Mesendoderm (in vitro differentiated cells): ENCODE results near the gene ABLIM1.
A peak's percentile ranks its signal among the peaks of the same experiment; 100 is the strongest.

Experiments
- DNase-seq: peaks from one replicate; pipeline ENCODE4 v3.0.0; 2013
- H2AK5ac ChIP-seq: 2 replicates; pipeline ENCODE4 v1.6.1; 2013; ENCODE audit warnings: low read length, inconsistent platforms
- H2BK120ac ChIP-seq: 2 replicates; pipeline ENCODE4 v1.6.1; 2013; ENCODE audit warnings: low read depth, mild to moderate bottlenecking, low read length, moderate library complexity, mixed read lengths
- H2BK15ac ChIP-seq: replicated peaks from 2 replicates; pipeline ENCODE4 v1.6.1; 2013; ENCODE audit warnings: low read depth, mild to moderate bottlenecking, moderate library complexity
- H2BK5ac ChIP-seq: 2 replicates; pipeline ENCODE4 v1.6.1; 2013; ENCODE audit warnings: low read length, inconsistent platforms
- H3K18ac ChIP-seq: 2 replicates; pipeline ENCODE4 v1.6.1; 2013; ENCODE audit warnings: mild to moderate bottlenecking, low read length, mixed read lengths
- H3K23ac ChIP-seq: one replicate; pipeline ENCODE4 v1.6.1; 2013; ENCODE audit warnings: low read length
- H3K27ac ChIP-seq: 2 replicates; pipeline ENCODE4 v1.5.1; 2013; ENCODE audit warnings: low read depth, mild to moderate bottlenecking, inconsistent platforms, low read length, moderate library complexity
- H3K27me3 ChIP-seq: 2 replicates; pipeline ENCODE4 v1.6.1; 2013; ENCODE audit warnings: low read length, control low read depth, mild to moderate bottlenecking, inconsistent platforms; ENCODE audit not compliant: insufficient read depth, poor library complexity
- H3K36me3 ChIP-seq: 2 replicates; pipeline ENCODE4 v1.6.1; 2013; ENCODE audit warnings: low read length, inconsistent platforms; ENCODE audit not compliant: control insufficient read depth, insufficient read depth
- H3K4ac ChIP-seq: one replicate; pipeline ENCODE4 v1.6.1; 2013; ENCODE audit warnings: low read depth, mild to moderate bottlenecking, low read length, moderate library complexity
- H3K4me1 ChIP-seq: 2 replicates; pipeline ENCODE4 v1.6.1; 2013; ENCODE audit warnings: low read depth, low read length, inconsistent platforms; ENCODE audit not compliant: control insufficient read depth
- H3K4me2 ChIP-seq: 2 replicates; pipeline ENCODE4 v1.6.1; 2013; ENCODE audit warnings: low read length
- H3K4me3 ChIP-seq: 2 replicates; pipeline ENCODE4 v1.5.1; 2013; ENCODE audit warnings: mild to moderate bottlenecking, low read length
- H3K56ac ChIP-seq: one replicate; pipeline ENCODE4 v1.6.1; 2013; ENCODE audit warnings: low read length
- H3K79me1 ChIP-seq: 2 replicates; pipeline ENCODE4 v1.6.1; 2013; ENCODE audit warnings: low read length, inconsistent platforms
- H3K79me2 ChIP-seq: 2 replicates; pipeline ENCODE4 v1.6.1; 2013; ENCODE audit warnings: mild to moderate bottlenecking, low read length; ENCODE audit not compliant: control insufficient read depth, insufficient read depth
- H3K9ac ChIP-seq: 2 replicates; pipeline ENCODE4 v1.6.1; 2013; ENCODE audit warnings: low read length, inconsistent platforms
- H4K5ac ChIP-seq: one replicate; pipeline ENCODE4 v1.6.1; 2013; ENCODE audit warnings: low read length
- H4K8ac ChIP-seq: one replicate; pipeline ENCODE4 v1.6.1; 2013; ENCODE audit warnings: low read depth, mild to moderate bottlenecking, control low read depth, low read length, moderate library complexity
- WGBS: extraction: QIAGEN DNeasy Blood & Tissue Kit; methylation state at CpG from one replicate; pipeline ENCODE4 v1.1.7; 2013; ENCODE audit warnings: low lambda C conversion rate, missing lambda C conversion rate; ENCODE audit not compliant: insufficient coverage; ENCODE audit errors: extremely low coverage; 5-methylcytosine and 5-hydroxymethylcytosine counted together

ABLIM1 gene

DNA sequence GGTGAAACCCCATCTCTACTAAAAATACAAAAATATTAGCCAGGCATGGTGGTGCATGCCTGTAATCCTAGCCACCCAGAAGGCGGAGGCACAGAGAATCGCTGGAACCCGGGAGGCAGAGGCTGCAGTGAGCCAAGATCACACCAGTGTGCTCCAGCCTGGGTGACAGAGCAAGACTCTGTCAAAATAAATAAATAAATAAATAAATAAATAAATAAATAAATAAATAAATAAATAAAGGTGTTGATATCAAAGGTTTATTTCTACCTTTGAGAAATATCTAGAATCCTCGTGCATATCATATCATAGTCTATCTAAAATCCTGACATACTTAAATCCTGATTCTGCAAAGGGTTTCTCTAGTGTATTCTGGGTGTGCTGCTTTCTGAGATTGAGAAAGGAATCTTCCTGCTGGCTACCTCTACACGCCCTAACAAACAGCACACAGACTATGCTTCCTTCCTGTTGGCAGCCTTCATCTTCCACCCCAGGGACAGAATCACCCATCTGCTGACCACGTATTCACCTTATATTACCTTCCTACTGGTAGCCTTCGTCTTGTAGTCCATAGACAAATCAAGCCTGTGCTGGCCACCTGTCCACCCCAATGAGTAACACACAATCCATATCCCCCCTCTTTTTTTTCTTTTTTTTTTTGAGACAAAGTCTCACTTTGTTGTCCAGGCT, 8.7 kb downstream of the ABLIM1 start:
- Histone ChIP-seq H3K23ac (no peak overlapping the region), H4K8ac (no peak overlapping the region), H3K4me1 (no peaks in the 10 kb centered on the region), H3K4me3 (no peak overlapping the region), H2AK5ac (no peak overlapping the region), H3K4me2 (no peak overlapping the region), H2BK5ac (no peak overlapping the region), H3K79me2 (no peaks in the 10 kb centered on the region), H3K36me3 (no peaks in the 10 kb centered on the region), H3K18ac (no peak overlapping the region), H3K79me1 (no peaks in the 10 kb centered on the region), H2BK120ac (no peak overlapping the region), H3K56ac (no peak overlapping the region), H4K5ac (no peak overlapping the region), H3K4ac (no peak overlapping the region), H3K27me3 (no peaks in the 10 kb centered on the region), H3K27ac (no peak overlapping the region), H2BK15ac (no peak overlapping the region), H3K9ac (no peak overlapping the region)
- WGBS = no CpG with 5 or more reads among the region's 7 CpGs
- no peak for DNase-seq

DNA sequence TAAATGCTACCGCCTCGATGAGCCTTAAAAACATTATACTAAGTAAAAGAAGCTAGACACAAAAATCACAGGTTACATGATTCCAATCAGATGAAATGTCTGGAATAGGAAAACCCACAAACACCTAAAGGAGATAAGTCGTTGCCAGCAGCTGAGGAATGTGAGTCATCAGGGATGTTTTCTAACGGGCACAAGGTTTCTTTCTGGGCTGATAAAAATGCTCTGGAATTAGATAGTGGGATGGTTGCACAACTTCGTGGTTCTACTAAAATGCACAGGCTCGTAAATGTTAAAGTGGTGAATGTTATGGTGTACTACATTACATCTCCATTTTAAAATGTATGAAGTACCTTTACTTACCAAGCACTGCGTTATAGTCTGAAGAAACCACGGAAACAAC, 9.7 kb downstream of the ABLIM1 start:
- Histone ChIP-seq H3K79me2 (no peaks in the 10 kb centered on the region), H3K4ac (no peak overlapping the region), H3K27ac (no peak overlapping the region), H2AK5ac (no peak overlapping the region), H2BK120ac (no peak overlapping the region), H4K8ac (no peak overlapping the region), H2BK15ac (no peak overlapping the region), H3K36me3 (no peaks in the 10 kb centered on the region), H3K23ac (no peak overlapping the region), H3K18ac (no peak overlapping the region), H3K4me3 (no peak overlapping the region), H3K4me2 (no peak overlapping the region), H3K79me1 (no peaks in the 10 kb centered on the region), H4K5ac (no peak overlapping the region), H2BK5ac (no peak overlapping the region), H3K56ac (no peak overlapping the region), H3K27me3 (no peaks in the 10 kb centered on the region), H3K9ac (no peak overlapping the region), H3K4me1 (no peaks in the 10 kb centered on the region)
- no CpG with 5 or more reads among the region's 8 CpGs for WGBS
- DNase-seq = peak; percentile 21

- H3K9ac ChIP-seq = no peak overlapping the region
- H2BK120ac ChIP-seq = no peak overlapping the region
- no peak overlapping the region for H3K4me3 ChIP-seq
- no peak overlapping the region for H3K18ac ChIP-seq
- DNase-seq = no peak
- H3K27ac ChIP-seq = no peak overlapping the region
- no peaks in the 10 kb centered on the region for H3K27me3 ChIP-seq
- no peak overlapping the region for H3K23ac ChIP-seq
- H3K56ac ChIP-seq = no peak overlapping the region
- no peaks in the 10 kb centered on the region for H3K4me1 ChIP-seq
- no peaks in the 10 kb centered on the region for H3K79me1 ChIP-seq
- H2BK15ac ChIP-seq = no peak overlapping the region
- H2BK5ac ChIP-seq = no peak overlapping the region
- no peak overlapping the region for H2AK5ac ChIP-seq
- no peaks in the 10 kb centered on the region for H3K36me3 ChIP-seq
- no peak overlapping the region for H4K8ac ChIP-seq
- H4K5ac ChIP-seq = no peak overlapping the region
- H3K4ac ChIP-seq = no peak overlapping the region
- WGBS = 100% methylated on average over 1 of the region's 2 CpGs
- no peaks in the 10 kb centered on the region for H3K79me2 ChIP-seq
- no peak overlapping the region for H3K4me2 ChIP-seq
Observed at GRCh38 chr10:114647545-114648138, 10.4 kb downstream of the ABLIM1 start.

DNA sequence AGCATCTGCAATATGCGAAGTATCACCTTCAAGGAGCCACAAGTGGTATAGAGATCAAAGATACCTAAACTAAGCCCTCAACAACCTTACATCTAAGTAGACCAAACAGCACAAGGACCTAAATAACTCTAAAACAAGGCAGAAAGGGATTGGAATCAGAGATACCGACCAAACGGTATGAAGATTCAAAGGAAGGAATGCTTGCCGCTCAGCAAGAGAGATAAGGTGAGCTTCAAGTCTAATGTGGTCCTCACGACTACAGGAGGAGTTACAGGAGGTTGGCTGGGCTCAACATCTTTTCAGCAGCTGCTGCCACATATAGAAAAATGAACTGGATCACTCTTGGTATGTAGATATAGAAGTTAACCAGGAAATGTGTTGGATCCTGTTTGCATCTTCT, 11.6 kb downstream of the ABLIM1 start:
- Histone ChIP-seq H2BK5ac (no peak overlapping the region), H4K5ac (no peak overlapping the region), H3K18ac (no peak overlapping the region), H4K8ac (no peak overlapping the region), H3K36me3 (no peaks in the 10 kb centered on the region), H2AK5ac (no peak overlapping the region), H3K4me1 (no peaks in the 10 kb centered on the region), H3K79me2 (no peaks in the 10 kb centered on the region), H3K4ac (no peak overlapping the region), H3K4me2 (no peak overlapping the region), H3K27ac (no peak overlapping the region), H3K23ac (no peak overlapping the region), H3K9ac (no peak overlapping the region), H3K79me1 (no peaks in the 10 kb centered on the region), H3K56ac (no peak overlapping the region), H3K27me3 (no peaks in the 10 kb centered on the region), H2BK120ac (no peak overlapping the region), H3K4me3 (no peak overlapping the region), H2BK15ac (no peak overlapping the region)
- peak; percentile 52 for DNase-seq
- WGBS = no CpG with 5 or more reads among the region's 5 CpGs

DNA sequence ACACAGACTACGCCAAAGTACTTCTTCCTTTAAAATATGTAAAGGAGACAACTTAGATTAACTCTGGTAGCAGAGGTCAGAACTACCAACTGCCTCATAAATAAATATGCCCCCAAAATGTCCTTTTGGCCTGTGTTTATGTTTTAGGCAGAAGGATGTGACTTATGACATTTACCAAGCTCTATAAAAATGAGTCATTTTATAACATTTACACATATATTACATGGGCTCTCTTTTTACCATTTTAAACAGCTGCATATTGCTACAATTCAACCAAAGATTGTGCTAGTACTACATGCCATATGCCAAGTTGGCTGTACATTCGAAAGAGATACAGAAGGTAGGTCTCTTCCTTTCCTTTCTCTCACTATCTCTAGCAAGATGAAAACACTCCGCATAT, 12.4 kb downstream of the ABLIM1 start:
- Histone ChIP-seq H3K27ac (no peak overlapping the region), H4K5ac (no peak overlapping the region), H3K79me2 (no peaks in the 10 kb centered on the region), H4K8ac (no peak overlapping the region), H3K4me2 (no peak overlapping the region), H3K56ac (no peak overlapping the region), H3K9ac (no peak overlapping the region), H2BK120ac (no peak overlapping the region), H3K79me1 (no peaks in the 10 kb centered on the region), H2BK15ac (no peak overlapping the region), H3K4me1 (no peaks in the 10 kb centered on the region), H3K4ac (no peak overlapping the region), H3K18ac (no peak overlapping the region), H2BK5ac (no peak overlapping the region), H3K27me3 (no peaks in the 10 kb centered on the region), H3K4me3 (no peak overlapping the region), H2AK5ac (no peak overlapping the region), H3K23ac (no peak overlapping the region), H3K36me3 (no peaks in the 10 kb centered on the region)
- no peak for DNase-seq
- WGBS = no CpG with 5 or more reads among the region's 3 CpGs

DNA sequence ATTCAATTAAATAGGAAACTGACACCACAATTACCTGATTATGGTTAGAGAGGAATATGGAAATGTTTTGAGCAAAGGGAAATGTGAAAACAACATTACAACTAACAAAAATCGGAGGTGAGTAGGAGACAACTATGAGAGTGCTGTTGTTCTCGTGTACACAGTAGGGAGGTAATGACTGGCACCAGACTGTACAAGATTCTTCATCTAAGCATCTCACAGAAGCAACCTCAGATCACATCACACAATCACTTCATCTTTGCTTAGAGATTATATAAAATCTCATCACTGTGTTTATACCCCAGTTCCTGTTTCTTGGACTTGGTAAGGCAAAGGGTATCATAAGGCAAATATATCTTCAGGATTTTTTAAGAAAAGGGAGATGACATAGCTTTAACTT, 14.9 kb downstream of the ABLIM1 start:
- no peak overlapping the region for H3K4me2 ChIP-seq

More for the DNA sequence above, 14.9 kb downstream of the ABLIM1 start:
- WGBS = no CpG with 5 or more reads among the region's 2 CpGs
- no peak overlapping the region for H3K56ac ChIP-seq
- DNase-seq = no peak
- H3K36me3 ChIP-seq = no peaks in the 10 kb centered on the region
- H3K27ac ChIP-seq = no peak overlapping the region
- H3K4ac ChIP-seq = no peak overlapping the region
- H3K4me3 ChIP-seq = no peak overlapping the region
- no peaks in the 10 kb centered on the region for H3K79me2 ChIP-seq
- H2BK5ac ChIP-seq = no peak overlapping the region
- no peaks in the 10 kb centered on the region for H3K27me3 ChIP-seq
- H2AK5ac ChIP-seq = no peak overlapping the region
- H3K23ac ChIP-seq = no peak overlapping the region
- H3K4me1 ChIP-seq = no peaks in the 10 kb centered on the region
- H3K79me1 ChIP-seq = no peaks in the 10 kb centered on the region
- H2BK15ac ChIP-seq = no peak overlapping the region
- H2BK120ac ChIP-seq = no peak overlapping the region
- no peak overlapping the region for H3K9ac ChIP-seq
- no peak overlapping the region for H4K8ac ChIP-seq
- no peak overlapping the region for H4K5ac ChIP-seq
- no peak overlapping the region for H3K18ac ChIP-seq
